HG03196 (cell line): ENCODE data around the gene SHISA7.
A peak's percentile ranks its signal among the peaks of the same experiment; 100 is the strongest.

Experiments used
- ATAC-seq: cut with Tn5 transposase; IDR thresholded peaks from one replicate; pipeline ENCODE4 v1.9.1; 2021; ENCODE audit not compliant: unreplicated experiment

The SHISA7 gene

GRCh38 chr19:55391191-55391670 is 51.9 kb downstream of the SHISA7 start:
- ATAC-seq = no peak

DNA sequence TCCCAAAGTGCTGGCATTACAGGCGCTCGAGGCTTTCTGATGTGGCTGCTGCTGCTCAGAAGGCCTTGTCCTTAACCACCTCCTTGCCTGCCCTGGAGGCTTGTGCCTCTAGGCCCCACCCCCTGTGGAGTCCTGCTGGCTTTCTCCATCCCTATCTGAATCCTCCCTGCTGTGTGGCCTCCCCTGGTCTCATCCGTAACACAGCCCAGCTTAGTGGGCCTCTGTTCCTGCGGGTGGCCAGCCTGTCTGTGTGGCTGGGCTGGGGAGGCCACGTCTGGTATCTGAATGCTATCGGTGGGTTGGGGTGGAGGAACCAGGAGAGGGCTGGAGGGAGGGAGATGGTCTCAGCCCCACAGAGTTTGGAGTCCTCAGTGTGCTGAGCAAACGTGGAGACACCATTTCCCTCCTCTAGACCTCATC is 52.6 kb downstream of the SHISA7 start:
- no peak for ATAC-seq

GRCh38 chr19:55389386-55390317 is 53.4 kb downstream of the SHISA7 start:
- no peak for ATAC-seq

GRCh38 chr19:55387736-55388497 is 55.2 kb downstream of the SHISA7 start:
- ATAC-seq = no peak

GRCh38 chr19:55386493-55386971 is 56.6 kb downstream of the SHISA7 start:
- no peak for ATAC-seq

GRCh38 chr19:55385724-55386492 is 57.2 kb downstream of the SHISA7 start, which contains the start of gene RPL28:
Gene RPL28, plus strand, starts transcription at chr19:55385932. Its CDS starts 426 bp downstream, at chr19:55386358.
- peak; percentile 64 for ATAC-seq

GRCh38 chr19:55384920-55385723 is 58.0 kb downstream of the SHISA7 start:
- peak; percentile 49 for ATAC-seq

DNA sequence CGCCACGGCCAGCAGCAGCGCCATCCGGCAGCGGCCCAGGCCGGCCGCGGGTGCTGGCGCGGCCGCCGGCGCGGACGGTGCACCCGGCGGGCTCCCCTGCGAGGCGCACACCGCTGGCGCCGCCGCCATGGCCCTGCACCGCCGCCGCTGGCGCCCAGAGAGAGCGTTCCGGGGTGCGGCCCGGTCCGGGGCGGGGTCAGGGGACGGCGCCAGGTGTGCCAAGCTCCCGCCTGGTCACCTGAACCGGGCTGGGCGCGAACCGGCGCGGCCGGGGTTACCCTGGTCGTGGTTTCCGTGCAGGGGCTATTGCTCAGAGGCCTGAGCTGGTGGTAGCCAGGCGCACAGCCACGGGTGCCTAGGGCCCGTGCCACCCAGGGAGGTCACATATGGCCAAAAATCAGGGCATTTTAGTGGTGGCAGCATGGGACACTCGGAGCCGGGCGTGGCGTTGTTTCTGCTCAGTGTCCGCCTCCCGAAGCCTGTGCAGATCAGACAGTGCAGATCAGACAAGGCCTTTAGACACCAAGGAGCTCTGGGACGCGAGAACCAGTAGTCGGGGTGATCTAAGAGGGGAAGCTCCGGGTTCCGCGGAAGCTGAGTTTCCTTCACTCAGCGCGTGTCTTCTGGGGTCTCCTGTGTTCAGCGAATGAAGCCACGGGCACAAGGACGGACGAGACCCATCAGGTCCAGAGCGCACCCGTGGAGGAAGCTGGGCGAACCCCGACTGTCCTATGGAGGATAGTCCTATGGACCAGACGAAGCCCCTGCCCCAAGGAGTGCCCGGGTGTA is 58.8 kb downstream of the SHISA7 start, which contains the start of gene TMEM238:
Gene TMEM238, minus strand, starts transcription at position 162 of the 789 bp plus-strand sequence. Its CDS starts 33 bp downstream, at position 129.
- ATAC-seq = no peak

DNA sequence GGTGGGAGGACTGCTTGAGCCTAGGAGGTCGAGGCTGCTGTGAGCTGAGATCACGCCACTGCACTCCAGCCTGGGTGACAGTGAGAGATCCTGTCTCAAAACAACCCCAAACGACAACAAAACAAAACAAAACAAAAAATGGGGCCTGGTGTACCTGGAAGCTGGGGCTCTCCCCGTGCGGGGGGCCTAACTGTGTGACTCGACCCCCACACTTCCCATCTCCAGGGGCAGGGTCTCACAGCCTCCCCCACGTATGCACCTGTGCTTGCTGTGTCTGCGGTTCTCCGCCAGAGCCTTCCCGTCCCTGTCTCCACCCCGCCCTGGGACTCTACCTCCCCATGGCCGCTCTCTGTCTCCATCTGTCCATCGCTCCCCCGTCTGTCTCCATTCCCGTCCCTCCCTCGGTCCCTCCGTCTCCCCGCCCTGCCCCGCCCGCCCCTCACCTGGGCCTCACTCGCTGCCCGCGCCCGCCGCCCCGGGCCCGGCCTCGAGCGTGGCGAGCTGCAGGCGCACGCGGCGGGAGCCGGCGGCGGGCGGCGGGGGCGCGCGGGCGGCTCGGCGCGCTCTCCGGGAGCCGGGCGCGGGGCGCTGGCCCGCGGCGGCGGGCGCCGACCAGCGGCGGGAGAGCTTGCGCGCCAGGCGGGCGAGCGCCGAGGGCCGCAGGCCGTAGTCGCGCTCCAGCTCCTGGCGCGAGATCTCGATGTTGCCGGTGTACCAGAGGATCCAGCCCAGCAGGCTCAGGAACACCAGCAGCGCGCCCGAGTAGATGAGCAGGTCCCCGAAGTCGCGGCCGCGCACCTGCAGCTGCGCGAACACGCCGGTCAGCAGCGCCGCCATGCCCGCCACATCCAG is 59.6 kb downstream of the SHISA7 start:
- ATAC-seq = no peak

- ATAC-seq = no peak
These were observed 60.5 kb downstream of the SHISA7 start for GRCh38 chr19:55382522-55383054.

DNA sequence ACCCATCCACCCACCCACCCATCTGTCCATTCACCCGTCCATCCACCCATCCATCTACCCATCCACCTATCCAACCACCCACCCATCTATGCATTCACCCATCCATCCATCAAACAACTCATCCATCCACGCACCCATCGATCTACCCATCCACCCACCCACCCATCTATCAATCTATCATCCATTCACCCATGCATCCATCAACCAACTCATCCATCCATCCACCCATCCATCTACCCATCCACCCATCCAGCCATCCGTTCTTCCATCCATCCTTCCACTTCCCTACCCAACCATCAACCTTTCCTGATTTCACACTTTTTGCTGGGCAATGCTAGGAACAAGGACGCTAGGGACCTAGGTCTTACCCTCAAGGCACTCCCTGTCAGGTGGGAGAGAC is 61.1 kb downstream of the SHISA7 start:
- no peak for ATAC-seq

DNA sequence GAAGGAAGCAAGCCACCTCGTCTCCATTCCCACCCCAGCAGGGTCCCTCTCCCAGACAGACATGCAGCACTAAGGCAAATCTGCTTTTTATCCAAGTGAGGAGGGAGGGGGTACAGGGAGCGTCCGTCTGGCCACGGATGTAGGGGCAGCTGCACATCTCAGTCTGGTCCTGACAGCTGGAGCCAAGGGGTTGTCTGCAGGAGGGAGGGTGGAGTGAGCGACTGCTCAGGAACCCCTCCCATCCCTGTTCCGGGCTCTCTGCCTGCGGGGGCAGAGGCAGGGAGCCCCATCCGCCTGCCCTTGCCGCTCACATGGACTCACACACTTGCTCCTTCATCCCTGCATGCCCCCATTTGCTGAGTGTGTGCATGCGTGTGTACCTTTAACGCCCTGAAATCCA is 63.9 kb downstream of the SHISA7 start:
- ATAC-seq = no peak
